ENCODE results near the gene CDKN1C.

CDKN1C gene

GRCh38 chr11:2887515-2888195, 2.1 kb upstream of the CDKN1C start:
- no peak for DNase-seq

DNA sequence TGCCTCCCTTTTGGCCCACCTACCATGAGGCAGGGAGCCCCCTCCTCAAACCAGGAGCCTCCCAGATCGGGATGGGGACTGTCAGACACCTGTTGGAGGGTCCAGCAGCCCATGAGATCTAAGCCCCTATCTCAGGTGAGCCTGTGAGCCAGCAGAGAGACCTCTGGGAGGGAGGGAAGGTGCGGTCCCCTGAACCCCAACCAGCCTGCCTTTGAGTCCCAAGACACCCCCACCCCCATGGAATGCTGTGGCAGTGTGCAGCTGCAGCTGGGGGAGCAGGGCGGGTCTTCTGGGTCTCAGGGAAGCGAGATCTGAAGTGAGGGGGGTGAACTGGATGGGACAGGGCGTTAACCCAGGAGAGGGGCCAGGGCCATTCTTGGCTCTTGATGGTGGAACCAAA, 1.4 kb upstream of the CDKN1C start:
- DNase-seq: no peak

DNA sequence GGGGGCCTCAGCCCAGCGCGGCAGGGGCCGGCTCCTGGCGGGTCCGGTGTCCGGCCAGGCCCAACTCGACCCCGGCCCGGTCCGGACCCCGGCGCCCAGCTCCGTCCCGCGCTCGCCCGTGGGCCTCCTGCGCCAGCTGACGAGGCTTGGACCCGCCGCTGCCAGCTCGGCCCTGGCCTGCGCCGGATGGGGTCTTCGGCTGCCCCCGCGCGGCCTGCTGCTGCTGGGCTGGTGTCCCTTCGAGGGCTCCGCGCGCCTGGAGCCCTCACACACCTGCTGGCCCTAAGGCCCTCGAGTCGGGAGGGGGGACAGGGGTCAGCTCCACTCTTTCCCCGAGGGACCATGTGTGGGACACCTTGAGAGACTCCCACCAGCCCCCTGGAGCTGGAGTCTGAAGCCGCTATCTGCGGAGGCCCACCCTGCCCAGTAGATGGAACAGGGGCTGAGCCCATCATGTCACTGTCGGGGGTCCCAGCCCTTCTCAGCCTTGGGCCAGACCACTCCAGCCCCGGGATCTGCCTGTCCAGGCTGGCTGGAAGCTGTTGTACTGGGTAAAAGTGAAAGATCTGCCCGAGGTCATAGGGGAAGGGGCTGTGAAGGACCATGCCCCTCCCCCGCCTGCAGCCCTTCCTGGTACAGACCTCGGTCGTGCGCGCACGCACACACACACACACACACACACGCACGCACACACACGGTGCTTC, 768 bp upstream of the CDKN1C start:
- DNase-seq: peak in 1 of 2 donors; percentile 64

DNA sequence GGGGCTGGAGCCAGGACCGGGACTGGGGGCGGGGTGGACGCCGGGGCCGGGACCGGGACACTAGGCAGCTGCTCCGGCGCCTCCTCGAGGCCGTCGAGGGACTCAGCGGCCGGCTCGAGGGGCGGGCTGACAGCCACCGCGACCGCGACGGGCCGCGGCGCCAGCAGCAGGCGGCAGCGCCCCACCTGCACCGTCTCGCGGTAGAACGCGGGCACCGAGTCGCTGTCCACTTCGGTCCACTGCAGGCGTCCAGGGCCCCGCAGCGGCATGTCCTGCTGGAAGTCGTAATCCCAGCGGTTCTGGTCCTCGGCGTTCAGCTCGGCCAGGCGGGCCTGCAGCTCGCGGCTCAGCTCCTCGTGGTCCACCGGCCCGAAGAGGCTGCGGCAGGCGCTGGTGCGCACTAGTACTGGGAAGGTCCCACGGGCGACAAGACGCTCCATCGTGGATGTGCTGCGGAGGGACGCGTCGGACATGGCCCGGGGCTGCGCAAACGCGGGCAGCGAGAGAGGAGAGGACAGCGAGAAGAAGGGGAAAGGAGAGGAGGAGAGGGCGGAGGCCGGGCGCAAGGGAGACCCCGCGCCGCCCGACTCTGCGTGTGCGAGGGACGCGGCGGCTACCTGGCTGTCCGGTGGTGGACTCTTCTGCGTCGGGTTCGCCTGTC, 428 bp downstream of the CDKN1C start:
- peak; percentile 59 to 65 for DNase-seq

DNA sequence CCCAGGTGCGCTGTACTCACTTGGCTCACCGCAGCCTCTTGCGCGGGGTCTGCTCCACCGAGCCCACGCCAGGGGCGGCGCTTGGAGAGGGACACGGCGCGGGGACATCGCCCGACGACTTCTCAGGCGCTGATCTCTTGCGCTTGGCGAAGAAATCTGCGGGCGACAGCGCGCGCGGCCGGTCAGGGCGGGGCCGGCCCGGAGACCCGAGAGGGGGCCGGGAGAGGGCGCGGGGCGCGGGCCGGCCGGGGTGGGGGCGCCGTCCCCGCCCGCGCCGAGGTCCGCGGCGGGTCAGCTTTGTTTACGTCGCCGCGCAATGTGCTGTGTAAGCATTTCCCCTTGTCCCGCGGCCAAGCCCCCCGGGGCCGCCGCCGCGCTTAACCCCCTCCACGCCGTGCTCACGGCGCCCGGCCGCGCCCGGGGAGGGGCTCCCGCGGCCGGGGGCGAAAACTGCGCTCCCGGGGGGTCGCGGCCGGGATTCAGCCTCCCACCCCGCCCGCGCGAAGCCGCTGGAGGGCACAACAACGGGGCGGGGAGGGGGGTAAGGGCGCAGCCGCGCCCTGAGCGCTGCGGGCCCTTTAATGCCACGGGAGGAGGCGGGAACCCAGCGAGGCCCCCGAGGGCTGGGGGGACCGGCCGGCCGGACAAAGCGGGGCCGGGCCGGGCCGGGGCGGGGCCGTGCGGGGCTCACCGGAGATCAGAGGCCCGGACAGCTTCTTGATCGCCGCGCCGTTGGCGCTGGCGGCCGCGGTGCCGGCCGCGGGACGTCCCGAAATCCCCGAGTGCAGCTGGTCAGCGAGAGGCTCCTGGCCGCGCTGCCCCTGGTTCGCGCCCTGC, 1.4 kb downstream of the CDKN1C start:
- peak in 1 of 2 donors; percentile 46 for DNase-seq

DNA sequence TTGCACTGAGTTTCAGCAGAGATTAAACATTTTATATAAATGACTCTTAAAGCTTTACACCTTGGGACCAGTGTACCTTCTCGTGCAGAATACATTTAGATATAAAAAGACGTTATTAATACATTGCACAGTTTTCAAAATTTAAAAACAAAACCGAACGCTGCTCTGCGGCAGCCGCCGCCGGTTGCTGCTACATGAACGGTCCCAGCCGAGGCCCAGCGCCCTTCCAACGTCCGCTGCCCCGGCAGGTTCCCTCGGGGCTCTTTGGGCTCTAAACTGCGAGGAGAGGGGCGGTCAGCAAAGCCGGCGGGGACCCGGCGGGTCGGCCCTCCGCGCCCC, 2.0 kb downstream of the CDKN1C start:
- no peak for DNase-seq

- no peak for DNase-seq
Observed at GRCh38 chr11:2882396-2883110, 3.0 kb downstream of the CDKN1C start.

DNA sequence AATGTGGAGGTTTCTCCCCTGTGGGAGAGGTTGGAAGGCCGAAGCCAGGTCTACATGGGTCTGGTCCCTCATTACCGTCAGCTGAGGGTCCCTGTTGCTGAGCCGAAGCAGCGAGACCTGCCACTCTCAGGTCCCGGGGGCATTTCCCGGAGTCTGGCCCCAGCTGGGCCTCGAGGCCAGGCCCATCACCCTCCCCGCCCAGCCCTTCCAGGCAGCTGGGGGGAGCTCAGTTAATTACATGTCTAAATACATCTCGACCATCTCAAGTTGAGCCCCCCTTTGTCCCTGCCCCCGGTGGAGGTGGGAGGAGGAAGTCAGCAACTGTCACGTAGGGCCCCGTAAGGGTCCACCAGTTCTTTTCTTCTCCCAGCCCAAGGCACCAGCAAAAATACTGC, 3.6 kb downstream of the CDKN1C start:
- DNase-seq: no peak

DNA sequence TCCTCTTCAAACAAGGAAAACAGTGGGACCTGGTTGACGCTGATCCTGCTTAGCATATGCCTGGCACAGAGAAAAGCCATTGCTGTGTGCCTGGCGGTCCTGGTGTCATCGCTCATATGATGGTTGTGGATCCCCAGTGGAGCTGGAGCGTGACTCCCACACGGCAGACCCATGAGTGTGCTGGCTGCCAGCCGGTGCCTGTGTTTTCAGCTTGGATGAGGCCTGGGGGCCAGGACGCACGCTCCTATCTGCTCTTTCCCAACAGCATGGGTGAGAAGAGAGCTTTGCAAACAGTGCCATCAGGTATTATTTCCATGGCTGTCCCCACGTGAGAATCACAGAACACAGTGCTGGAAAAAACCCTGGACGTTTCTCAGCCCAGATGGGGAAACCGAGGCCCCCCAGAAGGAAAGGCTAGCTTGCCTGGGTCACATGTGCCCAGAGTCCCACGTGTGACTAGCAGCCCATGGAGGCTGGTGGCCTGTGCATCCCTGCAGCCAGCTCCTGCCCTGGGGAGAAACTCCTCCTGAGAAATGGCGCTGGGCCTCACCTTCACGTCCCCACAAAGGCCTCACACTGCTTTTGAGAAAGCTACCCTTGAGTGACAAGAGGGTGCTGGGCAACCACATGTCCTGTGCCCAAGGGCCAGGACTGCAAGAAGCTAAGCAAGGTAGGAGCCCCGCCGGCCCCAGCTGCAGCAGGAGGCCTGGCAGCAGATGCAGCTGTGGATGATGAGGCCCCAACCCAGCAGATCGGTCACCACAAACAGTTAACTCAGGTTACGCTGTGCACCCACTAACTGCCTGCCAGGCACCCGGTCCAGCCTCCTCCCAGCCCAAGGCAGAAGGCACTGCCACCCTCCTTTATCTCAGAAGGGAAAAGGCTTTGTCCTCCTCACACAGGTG, 4.2 kb downstream of the CDKN1C start:
- no peak for DNase-seq

DNA sequence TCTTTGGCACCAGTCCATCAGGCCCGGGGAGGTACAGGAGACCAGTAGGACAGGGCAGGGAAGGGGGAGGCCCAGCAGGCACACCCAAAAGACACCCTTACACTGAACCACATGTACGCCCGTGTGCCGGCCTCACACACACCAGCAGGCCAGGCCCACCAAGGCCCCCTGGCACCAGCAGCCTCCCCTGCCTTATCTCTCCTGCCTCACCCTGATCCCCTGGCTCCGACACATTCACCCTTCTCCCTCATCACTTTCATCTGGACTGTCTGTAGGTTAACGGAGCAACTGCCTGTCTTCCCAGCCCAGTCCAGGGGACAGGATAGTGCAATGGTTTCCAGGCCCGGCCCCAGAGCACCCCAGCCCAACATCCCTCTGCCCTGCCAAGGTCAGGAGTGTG, 4.9 kb downstream of the CDKN1C start:
- DNase-seq: no peak

DNA sequence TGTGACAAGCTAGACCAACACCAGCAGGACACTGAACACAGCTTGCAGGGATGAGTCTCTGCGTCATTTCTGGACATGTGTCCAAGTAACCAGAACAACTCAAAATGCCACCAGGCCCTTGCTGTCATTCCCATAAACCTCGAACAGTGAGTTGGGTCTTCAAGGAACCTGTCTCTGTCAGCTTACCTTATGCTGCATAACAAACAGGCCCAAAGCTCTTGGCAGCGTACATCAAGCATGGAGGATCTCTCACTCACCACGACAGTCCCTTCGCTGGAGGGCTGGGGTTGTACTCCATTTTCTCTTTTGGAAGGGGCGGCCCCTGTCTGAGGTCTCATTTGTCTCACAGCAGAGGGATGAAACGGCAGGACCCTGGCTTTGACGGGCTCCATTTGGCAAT, 6.8 kb downstream of the CDKN1C start:
- no peak for DNase-seq

DNA sequence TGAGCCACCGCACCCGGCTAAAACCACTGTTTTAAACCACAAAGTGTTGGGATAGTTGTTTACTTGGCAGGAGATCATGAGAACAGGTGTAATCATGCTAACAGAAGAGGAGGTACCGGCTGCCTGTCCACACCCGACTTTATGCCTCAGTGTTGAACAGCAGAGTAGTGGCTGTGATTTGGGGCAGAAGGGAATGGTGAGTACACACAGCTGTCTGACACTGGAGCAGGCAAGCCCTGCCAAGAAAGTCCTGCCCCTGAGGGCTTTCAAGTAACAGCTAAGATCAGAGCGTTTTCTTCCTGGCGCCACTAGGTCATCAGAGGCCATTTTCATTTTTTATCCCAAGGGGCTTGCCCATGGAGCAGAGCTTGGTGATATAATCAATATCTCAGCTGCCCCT, 8.1 kb downstream of the CDKN1C start:
- no peak for DNase-seq

- DNase-seq: no peak
Observed at GRCh38 chr11:2874963-2875362, 10.6 kb downstream of the CDKN1C start.

DNA sequence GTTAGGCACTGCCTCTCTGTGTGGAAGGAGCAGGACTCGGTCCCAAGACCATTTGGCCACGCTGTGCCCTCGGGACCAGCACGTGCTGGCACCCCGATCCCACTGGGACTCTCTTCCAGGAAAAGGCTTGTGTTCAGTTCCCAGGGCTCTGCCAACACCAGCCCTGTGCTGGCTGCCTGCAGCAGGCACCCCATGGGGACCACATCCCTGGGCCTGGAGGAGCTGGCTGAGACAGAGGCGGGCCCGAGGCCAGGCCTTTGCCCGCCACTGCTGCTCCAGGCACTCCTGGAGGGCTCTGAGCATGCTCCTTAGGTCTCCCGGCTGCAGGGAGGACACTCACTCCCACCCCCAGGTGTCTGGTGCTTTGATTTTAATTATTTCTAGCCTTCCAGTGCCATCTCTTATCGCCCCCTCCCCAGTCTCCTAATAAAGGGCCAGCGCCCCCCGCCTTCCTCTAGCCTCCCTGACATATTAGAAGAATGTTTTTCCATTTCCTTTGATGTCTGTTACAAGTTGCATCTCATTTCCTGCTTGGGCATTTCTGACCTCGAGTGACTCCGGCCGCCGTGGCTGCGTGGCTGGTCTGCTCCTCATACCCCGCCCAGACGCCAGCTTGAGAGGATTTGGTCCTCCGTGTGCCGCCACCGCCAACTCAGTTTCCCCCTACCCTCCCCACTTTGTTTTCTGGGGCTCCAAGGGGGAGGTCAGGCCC, 14.4 kb downstream of the CDKN1C start:
- DNase-seq: no peak

GRCh38 chr11:2870460-2870859, 15.1 kb downstream of the CDKN1C start:
- DNase-seq: no peak

DNA sequence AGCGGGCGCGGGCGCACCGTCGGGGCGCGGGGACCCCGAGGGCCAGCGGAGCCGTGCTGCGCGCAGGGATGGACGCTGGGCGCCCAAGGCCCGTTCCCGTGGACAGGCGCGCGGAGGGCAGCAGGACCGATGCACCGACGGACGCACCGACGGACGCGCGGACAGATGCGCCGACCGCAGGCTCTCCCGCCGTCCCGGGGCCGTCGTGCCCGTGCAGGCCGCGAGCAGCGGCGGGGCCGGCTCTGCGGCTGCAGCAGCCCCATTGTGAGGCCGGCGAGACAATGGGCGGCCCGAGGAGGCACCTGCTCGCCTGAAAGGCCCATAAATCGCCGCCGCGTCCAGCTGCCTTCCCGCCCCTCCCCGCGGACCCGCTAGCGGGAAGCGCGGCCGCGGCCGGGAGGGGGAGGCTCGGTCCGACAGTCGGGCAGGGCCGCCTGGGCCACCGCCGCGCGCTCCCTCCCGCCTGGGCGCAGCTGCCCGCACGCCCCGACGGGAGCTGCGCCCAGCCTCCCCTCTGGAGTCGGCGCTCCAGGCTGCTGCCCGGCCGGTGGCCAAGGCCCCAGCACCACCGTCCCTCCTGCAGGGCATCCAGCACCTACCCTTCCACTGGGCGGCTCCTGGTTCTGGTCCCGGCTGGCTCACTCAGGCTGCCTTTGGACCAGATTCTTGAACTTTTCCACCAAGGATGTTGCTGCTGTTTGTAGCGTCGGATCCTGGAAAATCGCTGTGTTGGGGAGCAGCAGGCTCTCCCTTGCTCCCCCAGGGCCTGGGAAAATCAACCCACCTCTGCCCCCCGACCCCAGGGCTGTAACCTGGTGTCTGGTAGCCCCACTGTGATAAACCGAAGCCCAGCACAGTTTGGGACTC, 15.8 kb downstream of the CDKN1C start:
- peak in 1 of 2 donors; percentile 60 for DNase-seq

DNA sequence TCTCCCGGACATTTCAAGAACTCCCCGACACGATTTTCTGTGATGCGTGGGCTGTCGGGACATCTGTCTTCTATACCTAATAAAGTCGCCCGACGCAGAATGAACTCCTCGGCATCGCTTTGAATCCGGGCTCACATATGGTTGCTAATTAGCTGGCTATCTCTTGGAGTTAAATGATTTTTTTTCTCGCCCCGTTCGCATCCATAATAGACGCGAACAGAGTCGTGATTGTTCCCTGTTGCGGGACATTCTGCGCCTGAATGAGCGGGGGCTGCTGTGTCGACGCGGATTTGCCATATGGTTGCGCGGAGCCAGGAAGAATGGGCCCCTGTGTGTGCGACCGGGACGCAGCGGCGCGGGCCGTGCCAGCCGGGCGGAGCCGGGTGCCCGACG, 16.4 kb downstream of the CDKN1C start:
- peak; percentile 81 to 90 for DNase-seq

- DNase-seq: no peak
Observed at GRCh38 chr11:2868506-2869133, 17.0 kb downstream of the CDKN1C start.

All from hippocampal formation (tissue), 2 donors.